Memory B cell (primary cell): ENCODE data around the gene BTBD9.

ENCODE experiments used
- ATAC-seq: fragments of 150-1000 bp; cut with Tn5 transposase; 2 replicates; pipeline ENCODE4 v1.10.0; 2021; ENCODE audit warnings: low read depth, mild to moderate bottlenecking, moderate library complexity
- DNase-seq, 2 donors: peaks; one replicate each; pipeline ENCODE4 v3.0.0; 2022; ENCODE audit warnings: low spot score in 2 of 2
- H3K27ac Mint-ChIP-seq: one replicate; pipeline ENCODE4 v1.8.0; 2022; ENCODE audit warnings: mild to moderate bottlenecking, moderate library complexity, mixed read lengths
- H3K27me3 Mint-ChIP-seq: one replicate; pipeline ENCODE4 v1.8.0; 2022; ENCODE audit warnings: mixed read lengths
- H3K36me3 Mint-ChIP-seq: one replicate; pipeline ENCODE4 v1.8.0; 2022; ENCODE audit warnings: mild to moderate bottlenecking, mixed read lengths
- H3K4me1 Mint-ChIP-seq: one replicate; pipeline ENCODE4 v1.8.0; 2022; ENCODE audit warnings: mixed read lengths
- H3K4me3 Mint-ChIP-seq: one replicate; pipeline ENCODE4 v1.8.0; 2022; ENCODE audit warnings: mild to moderate bottlenecking, moderate library complexity, mixed read lengths
- H3K9me3 Mint-ChIP-seq: one replicate; pipeline ENCODE4 v1.8.0; 2022; ENCODE audit warnings: mixed read lengths

BTBD9 gene

GRCh38 chr6:38404900-38405556 is 234.7 kb downstream of the BTBD9 start:
- H3K36me3 Mint-ChIP-seq: peaks cover 3% of the 10 kb centered on the region
- no peak overlapping the region for H3K4me3 Mint-ChIP-seq
- no peaks in the 10 kb centered on the region for H3K9me3 Mint-ChIP-seq
- DNase-seq (no peak), ATAC-seq (no peak)
- peaks cover 21% of the 10 kb centered on the region for H3K4me1 Mint-ChIP-seq
- no peak overlapping the region for H3K27ac Mint-ChIP-seq
- no peaks in the 10 kb centered on the region for H3K27me3 Mint-ChIP-seq

GRCh38 chr6:38404355-38404754 is 235.4 kb downstream of the BTBD9 start:
- Mint-ChIP-seq H3K4me3 (no peak overlapping the region), H3K27me3 (no peaks in the 10 kb centered on the region), H3K27ac (no peak overlapping the region), H3K4me1 (peaks cover 21% of the 10 kb centered on the region), H3K36me3 (peaks cover 3% of the 10 kb centered on the region), H3K9me3 (no peaks in the 10 kb centered on the region)
- peak; percentile 59 for ATAC-seq
- DNase-seq: no peak

DNA sequence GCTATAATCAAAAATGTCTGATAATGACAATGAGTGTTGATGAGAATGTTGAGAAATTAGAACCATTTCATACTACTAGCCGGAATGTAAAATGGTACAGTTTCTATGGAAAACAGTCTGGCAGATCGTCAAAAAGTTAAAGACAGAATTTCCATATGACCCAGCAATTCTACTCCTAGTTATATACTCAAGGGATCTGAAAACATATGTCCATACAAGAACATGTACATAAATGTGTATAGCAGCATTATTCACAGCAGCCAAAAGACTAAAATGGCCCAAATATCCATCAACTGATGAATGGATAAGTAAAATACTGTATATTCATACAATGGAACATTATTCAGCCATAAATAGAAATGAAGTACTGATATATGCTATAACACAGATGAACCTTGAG is 236.2 kb downstream of the BTBD9 start:
- Mint-ChIP-seq H3K27me3 (no peaks in the 10 kb centered on the region), H3K9me3 (no peaks in the 10 kb centered on the region), H3K4me3 (no peak overlapping the region), H3K27ac (no peak overlapping the region), H3K4me1 (peaks cover 21% of the 10 kb centered on the region), H3K36me3 (peaks cover 3% of the 10 kb centered on the region)
- no peak for ATAC-seq
- no peak for DNase-seq

DNA sequence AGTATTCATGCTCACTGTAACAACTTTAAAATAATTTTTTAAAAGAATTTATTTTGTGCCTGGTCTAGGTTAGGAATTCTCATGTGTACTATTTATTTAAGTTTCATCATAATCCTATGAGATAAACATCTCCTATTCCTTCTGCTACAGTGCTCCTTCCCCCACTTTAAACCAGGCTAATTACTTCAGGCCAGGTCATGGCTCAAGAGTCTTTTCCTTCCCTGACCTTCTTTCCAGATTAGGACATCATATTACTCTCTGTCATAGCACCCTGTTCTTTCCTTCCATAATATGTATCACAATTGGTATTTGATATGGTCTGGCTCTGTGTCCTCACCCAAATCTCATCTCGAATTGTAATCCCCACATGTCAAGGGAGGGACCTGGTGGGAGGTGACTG is 239.0 kb downstream of the BTBD9 start:
- DNase-seq (no peak), ATAC-seq (no peak)
- Mint-ChIP-seq H3K36me3 (peaks cover 10% of the 10 kb centered on the region), H3K4me1 (peaks cover 11% of the 10 kb centered on the region), H3K27ac (no peak overlapping the region), H3K27me3 (no peaks in the 10 kb centered on the region), H3K9me3 (no peaks in the 10 kb centered on the region), H3K4me3 (no peak overlapping the region)

- ATAC-seq (no peak), DNase-seq (no peak)
- Mint-ChIP-seq H3K9me3 (no peaks in the 10 kb centered on the region), H3K36me3 (peaks cover 10% of the 10 kb centered on the region), H3K27me3 (no peaks in the 10 kb centered on the region), H3K4me1 (peaks cover 10% of the 10 kb centered on the region), H3K27ac (no peak overlapping the region), H3K4me3 (no peak overlapping the region)
Measured at GRCh38 chr6:38400101-38400500, 239.6 kb downstream of the BTBD9 start.

- DNase-seq (no peak), ATAC-seq (no peak)
- Mint-ChIP-seq H3K4me1 (peaks cover 3% of the 10 kb centered on the region), H3K9me3 (no peaks in the 10 kb centered on the region), H3K27ac (no peak overlapping the region), H3K4me3 (no peak overlapping the region), H3K27me3 (no peaks in the 10 kb centered on the region), H3K36me3 (peaks cover 13% of the 10 kb centered on the region)
Measured at GRCh38 chr6:38396209-38396608, 243.5 kb downstream of the BTBD9 start.

GRCh38 chr6:38393986-38394385 is 245.7 kb downstream of the BTBD9 start:
- no peak overlapping the region for H3K27ac Mint-ChIP-seq
- H3K36me3 Mint-ChIP-seq: peaks cover 13% of the 10 kb centered on the region
- no peaks in the 10 kb centered on the region for H3K9me3 Mint-ChIP-seq
- no peaks in the 10 kb centered on the region for H3K27me3 Mint-ChIP-seq
- peaks cover 6% of the 10 kb centered on the region for H3K4me1 Mint-ChIP-seq
- ATAC-seq: no peak
- no peak for DNase-seq
- no peak overlapping the region for H3K4me3 Mint-ChIP-seq

- H3K27ac Mint-ChIP-seq: no peak overlapping the region
- no peak overlapping the region for H3K4me3 Mint-ChIP-seq
- ATAC-seq (no peak), DNase-seq (no peak)
- no peaks in the 10 kb centered on the region for H3K9me3 Mint-ChIP-seq
- peaks cover 9% of the 10 kb centered on the region for H3K36me3 Mint-ChIP-seq
- peaks cover 6% of the 10 kb centered on the region for H3K4me1 Mint-ChIP-seq
- no peaks in the 10 kb centered on the region for H3K27me3 Mint-ChIP-seq
Measured at GRCh38 chr6:38391626-38392579, 247.8 kb downstream of the BTBD9 start.

DNA sequence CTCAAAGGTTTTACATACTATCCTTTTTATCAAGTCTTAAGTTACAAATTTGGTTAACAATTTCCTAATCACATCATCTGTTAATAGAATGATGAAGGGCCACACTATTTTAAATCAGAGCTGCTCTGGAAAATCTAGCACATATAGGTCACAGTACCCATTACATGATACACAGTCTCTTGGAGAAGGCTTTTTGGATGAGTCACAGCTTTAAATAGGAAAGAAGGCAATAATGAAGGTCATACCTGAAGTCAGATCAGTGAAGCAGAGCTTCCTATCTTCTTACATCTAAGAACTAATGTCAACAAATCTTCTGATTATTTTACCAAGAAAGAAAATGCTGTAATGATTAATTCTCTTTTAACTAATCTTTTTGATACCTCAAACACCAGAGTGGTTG is 248.5 kb downstream of the BTBD9 start:
- no peak for ATAC-seq
- DNase-seq: no peak
- Mint-ChIP-seq H3K4me3 (no peak overlapping the region), H3K27ac (no peak overlapping the region), H3K27me3 (no peaks in the 10 kb centered on the region), H3K36me3 (peaks cover 9% of the 10 kb centered on the region), H3K4me1 (peaks cover 6% of the 10 kb centered on the region), H3K9me3 (no peaks in the 10 kb centered on the region)

DNA sequence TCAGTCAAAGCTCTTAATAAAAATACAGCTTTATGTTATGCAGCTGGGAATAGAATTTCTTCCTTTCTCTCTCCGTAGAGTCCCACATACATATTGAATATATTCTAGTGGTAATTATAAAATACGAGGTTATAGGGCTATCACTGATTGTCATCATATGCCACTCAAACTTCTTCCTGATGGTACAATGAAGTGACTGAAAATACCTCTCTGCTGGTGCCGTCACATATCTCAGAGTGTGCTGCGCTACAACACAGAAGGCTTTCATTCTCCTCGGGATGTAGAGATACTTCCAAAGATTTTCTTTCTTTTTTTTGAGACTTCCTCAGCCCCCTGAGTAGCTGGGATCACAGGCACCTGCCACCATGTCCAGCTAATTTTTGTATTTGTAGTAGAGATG is 249.9 kb downstream of the BTBD9 start:
- Mint-ChIP-seq H3K27me3 (no peaks in the 10 kb centered on the region), H3K9me3 (no peaks in the 10 kb centered on the region), H3K4me3 (no peak overlapping the region), H3K27ac (no peak overlapping the region), H3K36me3 (peaks cover 7% of the 10 kb centered on the region), H3K4me1 (peaks cover 6% of the 10 kb centered on the region)
- ATAC-seq (no peak), DNase-seq (no peak)

DNA sequence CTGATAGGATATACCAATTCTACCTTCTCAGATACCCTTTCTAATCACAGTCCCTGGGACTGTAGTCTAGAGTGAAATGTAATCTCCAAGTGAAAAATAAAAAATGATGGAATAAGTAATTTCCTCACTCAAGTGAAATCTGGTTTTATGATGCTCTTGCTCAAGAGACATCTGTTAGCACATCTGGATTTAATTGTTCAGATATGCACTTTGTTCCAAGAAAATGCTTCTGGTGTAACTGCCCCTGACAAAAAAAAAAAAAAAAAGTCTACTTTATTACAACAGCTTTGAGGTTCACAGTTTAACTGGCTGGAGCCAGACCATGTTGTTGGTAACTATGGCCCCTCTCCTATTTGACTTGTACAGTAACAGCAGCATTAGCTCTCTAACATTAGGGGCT is 251.8 kb downstream of the BTBD9 start:
- Mint-ChIP-seq H3K4me3 (no peak overlapping the region), H3K9me3 (no peaks in the 10 kb centered on the region), H3K36me3 (peaks cover 2% of the 10 kb centered on the region), H3K27ac (no peak overlapping the region), H3K4me1 (peaks cover 3% of the 10 kb centered on the region), H3K27me3 (no peaks in the 10 kb centered on the region)
- DNase-seq (no peak), ATAC-seq (no peak)

- Mint-ChIP-seq H3K36me3 (peaks cover 2% of the 10 kb centered on the region), H3K9me3 (no peaks in the 10 kb centered on the region), H3K27ac (no peak overlapping the region), H3K4me1 (peaks cover 3% of the 10 kb centered on the region), H3K4me3 (no peak overlapping the region), H3K27me3 (no peaks in the 10 kb centered on the region)
- ATAC-seq (no peak), DNase-seq (no peak)
Measured at GRCh38 chr6:38387461-38387860, 252.3 kb downstream of the BTBD9 start.

DNA sequence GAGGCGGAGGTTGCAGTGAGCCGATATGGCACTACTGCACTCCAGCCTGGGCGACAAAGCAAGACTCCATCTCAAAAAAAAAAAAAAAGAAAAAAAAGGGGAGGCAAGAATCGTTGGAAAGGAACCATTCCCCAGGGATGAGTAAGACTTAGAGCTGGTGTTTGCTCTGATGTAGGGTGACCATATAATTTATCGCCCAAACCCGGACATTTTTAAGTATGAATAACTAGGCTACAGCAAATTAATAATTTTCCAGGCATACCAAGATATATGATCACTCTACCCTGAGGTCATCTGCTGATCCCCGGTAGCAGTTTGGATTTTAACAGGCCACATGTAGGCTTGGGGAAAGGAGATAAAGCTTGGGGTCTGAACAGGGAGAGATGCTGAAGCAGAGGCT is 260.9 kb downstream of the BTBD9 start:
- Mint-ChIP-seq H3K27ac (no peak overlapping the region), H3K27me3 (no peaks in the 10 kb centered on the region), H3K9me3 (no peaks in the 10 kb centered on the region), H3K4me1 (peaks cover 2% of the 10 kb centered on the region), H3K4me3 (no peak overlapping the region), H3K36me3 (peaks cover 3% of the 10 kb centered on the region)
- no peak for DNase-seq
- no peak for ATAC-seq

DNA sequence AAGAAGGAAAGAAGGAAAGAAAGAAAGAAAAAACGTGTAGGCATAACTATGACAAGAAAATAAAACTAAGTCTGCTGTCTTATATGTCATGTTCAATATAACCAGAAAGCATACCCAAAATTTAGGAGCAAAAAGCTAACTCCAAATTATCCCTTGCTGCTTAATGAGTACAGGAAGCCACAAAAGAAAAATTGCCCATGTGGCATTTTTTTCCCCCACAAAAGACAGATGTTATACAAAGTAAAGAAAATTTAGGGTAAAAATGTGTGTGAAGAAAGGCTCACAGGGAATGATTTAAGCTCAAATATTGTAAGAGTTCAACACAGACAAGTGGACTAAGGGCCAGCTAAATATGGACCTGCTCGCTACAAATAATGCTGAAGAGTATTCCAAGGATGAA is 263.8 kb downstream of the BTBD9 start:
- Mint-ChIP-seq H3K4me3 (no peak overlapping the region), H3K4me1 (peaks cover 2% of the 10 kb centered on the region), H3K36me3 (peaks cover 3% of the 10 kb centered on the region), H3K27ac (no peak overlapping the region), H3K9me3 (no peaks in the 10 kb centered on the region), H3K27me3 (no peaks in the 10 kb centered on the region)
- no peak for ATAC-seq
- DNase-seq: no peak
